GM18861 (cell line): ENCODE results near the gene WNT8A.
"Not testable (repeated sequence)": the region's sequence is repeated elsewhere in the genome, so short reads cannot be mapped to it uniquely, and the experiment has no call there.

Source experiments
- ATAC-seq: cut with Tn5 transposase; IDR thresholded peaks from one replicate; pipeline ENCODE4 v1.9.1; 2021; ENCODE audit not compliant: unreplicated experiment

Gene WNT8A

DNA sequence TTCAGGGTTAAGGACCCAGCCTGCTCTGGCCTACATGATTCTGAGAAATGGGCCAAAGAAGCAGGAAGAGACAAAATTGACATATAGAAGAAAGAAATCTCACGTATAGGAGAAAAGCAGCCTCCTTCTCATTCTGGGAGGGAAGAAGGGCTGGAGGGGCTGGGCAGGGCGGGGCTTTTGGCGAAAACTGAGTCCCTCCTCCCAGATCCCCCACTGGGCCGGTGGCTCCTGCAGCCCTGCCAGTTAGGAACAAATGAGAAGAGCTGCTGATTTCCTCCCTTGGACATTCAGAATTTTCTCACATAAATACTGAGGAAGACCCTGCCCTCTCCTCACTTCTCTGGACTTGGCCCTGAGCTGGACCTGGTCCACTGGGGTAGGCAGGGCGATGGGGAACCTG lies at the start of gene WNT8A:
WNT8A (plus strand) TSS at position 332 of the 400 bp plus-strand sequence. CDS start 95 bp downstream, outside the sequence.
- no peak for ATAC-seq

DNA sequence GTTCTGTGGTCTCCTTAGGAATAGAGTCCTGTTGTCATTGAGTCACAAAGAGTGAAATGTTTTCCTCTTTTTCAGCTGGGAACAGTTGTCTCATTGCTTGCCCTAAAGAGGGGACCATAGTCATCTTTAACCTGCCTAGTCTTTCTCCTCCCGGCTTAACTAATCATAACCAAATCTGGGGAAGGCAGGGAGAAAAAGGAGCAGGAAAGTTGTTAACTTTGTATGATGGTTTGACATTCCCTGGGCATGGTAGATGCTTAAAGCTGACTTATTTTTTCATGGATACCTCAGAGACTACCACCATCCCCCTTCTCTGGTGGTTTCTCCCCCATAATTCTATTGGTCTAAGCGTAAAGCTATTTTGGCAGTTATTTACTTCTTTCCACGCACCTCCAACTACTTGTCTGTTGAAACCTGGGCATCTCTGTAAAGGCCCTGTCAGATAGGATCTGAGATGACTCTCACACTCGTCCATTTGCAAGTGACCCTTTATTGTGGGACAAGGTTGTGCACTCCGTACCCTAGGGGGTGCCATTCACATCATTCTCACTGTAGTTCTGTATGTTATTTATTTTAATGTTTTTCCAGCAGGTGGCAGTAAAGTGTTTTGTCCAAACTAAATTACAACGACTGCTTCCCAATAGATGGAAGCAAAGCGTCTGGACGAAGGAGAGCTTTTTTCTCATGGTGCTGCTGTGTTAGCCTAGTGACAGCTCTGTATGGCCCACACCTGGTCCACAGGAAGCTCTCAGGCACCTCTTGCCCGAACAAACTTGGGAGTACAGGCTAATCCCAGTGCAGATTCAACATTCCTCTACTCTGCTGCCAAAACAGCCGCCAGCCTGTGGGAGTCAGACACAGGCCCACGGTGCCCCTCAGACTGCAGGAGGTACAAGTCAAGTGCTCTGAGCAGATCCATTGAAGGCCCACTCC lies 48.0 kb upstream of the WNT8A start:
- peak; percentile 38 for ATAC-seq

DNA sequence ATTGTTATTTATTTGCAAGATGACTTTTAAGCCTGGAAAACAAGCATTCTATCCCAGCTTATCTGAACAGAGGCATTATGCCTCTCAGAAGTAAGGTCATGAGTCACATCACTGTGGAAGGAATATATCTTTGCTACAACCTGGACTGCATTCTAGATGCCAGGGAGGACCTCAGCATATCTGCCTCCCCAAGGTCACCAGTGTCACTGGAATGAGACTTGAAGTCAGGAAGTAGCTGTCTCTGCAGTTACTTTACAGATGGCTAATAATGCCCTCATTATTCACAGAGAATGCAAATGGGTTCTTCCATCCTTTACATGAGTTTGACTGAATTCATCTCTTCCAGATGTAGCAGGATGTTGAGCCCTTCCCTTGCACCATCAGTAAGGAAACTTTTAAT lies 46.6 kb upstream of the WNT8A start:
- no peak for ATAC-seq

GRCh38 chr5:138037907-138038633 lies 45.8 kb upstream of the WNT8A start:
- ATAC-seq: no peak

GRCh38 chr5:138038826-138039225 lies 45.0 kb upstream of the WNT8A start:
- no peak for ATAC-seq

GRCh38 chr5:138045283-138045682 lies 38.5 kb upstream of the WNT8A start:
- ATAC-seq: not testable (repeated sequence)

DNA sequence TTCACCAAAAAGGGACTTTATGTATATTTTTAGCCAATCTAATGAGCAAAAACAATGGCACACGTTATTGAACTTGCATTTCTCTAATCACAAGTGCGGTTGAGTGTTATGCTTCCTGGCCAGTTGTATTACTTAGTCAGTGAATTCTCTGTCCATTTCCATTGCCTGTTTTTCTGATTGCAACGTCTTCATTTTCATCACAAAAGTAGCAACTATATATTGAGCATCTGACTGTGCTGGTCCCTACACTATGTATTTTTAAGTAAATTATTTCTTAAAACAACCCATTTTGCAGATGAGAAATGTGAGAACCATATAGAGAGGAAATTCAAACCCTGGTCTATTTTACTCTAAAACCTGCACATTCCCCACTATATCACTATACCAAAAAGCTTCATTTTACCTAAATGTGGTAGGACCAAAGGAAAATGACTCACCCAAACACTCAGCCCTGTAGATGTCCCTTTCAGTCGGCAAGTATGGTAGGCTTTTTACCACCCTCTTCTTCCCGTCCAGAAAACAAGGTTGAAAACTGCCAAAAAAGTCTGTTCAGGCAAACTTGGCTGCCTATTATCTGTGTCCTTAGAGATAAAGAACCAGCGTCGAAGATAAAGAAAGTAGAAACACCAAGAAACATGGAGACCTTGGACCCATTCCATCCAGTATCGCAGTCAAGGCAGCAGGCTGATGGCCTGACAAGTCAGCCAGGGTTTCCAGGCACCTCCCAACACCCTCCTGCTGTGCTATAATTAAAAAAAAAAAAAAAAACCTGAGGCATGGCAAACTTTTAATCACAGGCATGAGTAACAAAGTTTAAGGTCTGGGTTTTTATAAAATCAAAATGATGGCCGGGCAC lies 32.2 kb upstream of the WNT8A start:
- ATAC-seq: no peak

GRCh38 chr5:138052718-138053117 lies 31.1 kb upstream of the WNT8A start:
- not testable (repeated sequence) for ATAC-seq

GRCh38 chr5:138053554-138053953 lies 30.3 kb upstream of the WNT8A start:
- no peak for ATAC-seq

GRCh38 chr5:138054206-138054605 lies 29.6 kb upstream of the WNT8A start:
- no peak for ATAC-seq

GRCh38 chr5:138054847-138055558 lies 28.8 kb upstream of the WNT8A start:
- ATAC-seq: no peak

DNA sequence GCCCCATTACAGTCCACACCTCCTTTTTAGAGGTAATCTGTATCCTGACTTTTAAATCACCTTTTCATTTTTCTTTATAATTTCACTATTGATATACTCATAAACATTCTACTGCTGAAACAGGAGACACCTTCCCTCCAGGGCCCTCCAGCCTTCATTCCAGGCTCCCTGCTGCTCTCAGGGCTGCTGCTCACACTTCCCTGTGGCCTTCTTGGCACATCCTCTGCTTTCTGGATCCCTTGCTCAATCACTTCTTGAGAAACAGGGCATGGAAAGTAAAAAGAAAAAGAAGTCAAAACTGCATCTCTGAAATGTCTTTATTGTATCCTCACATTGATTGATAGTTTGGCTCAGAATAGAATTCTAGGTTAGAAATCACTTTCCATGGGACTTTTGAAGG lies 19.3 kb upstream of the WNT8A start:
- no peak for ATAC-seq

- ATAC-seq: no peak
Measured at GRCh38 chr5:138065102-138065501, 18.7 kb upstream of the WNT8A start.

- ATAC-seq: no peak
Measured at GRCh38 chr5:138067945-138068344, 15.9 kb upstream of the WNT8A start.

DNA sequence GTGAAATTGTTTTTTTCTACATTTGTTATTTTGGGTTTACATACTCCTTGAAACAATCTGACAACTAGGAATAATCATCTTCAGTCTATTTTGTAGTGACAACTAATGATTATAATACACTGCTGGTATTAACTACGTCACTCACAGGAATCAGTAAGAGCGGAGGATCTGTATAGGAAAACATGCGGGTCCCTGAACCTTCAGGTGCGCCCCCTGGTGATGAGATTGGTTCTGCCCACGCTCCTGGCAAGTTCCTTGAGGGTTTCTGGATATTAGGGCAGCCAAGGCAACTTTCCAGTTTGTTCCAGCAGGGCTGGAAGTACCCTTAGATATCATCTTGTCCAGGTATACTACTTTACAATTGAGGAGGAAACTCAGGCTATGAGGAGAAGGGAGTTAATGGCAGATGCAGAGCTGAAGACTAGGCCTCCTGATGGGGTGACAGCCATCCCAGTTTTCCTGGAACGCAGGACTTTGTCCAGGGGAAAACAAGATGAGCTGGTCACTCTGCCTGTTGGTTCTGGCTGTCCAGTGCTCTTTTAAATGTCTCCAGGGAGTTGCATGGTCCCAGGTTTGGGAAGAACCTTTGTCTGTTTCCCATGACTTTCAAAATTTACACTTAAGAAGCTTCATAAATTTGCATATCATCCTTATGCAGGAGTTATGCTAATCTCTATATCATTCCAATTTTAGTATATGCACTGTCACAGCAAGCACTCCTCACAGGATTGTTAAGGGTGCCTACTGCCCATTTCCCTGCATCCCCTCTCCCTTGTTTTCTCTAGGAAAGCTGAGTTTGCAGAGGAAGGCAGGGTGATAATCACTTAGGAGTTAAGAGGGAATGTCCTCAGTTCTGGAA lies 14.9 kb upstream of the WNT8A start:
- ATAC-seq: no peak

DNA sequence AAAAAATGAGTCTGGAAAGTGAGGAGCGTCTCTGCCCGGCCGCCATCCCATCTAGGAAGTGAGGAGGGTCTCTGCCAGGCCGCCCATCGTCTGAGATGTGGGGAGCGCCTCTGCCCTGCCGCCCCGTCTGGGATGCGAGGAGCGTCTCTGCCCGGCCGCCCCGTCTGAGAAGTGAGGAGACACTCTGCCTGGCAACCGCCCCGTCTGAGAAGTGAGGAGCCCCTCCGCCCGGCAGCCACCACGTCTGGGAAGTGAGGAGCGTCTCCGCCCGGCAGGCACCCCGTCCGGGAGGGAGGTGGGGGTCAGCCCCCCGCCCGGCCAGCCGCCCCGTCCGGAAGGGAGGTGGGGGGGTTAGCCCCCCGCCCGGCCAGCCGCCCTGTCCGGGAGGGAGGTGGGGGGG lies 13.8 kb upstream of the WNT8A start:
- not testable (repeated sequence) for ATAC-seq

DNA sequence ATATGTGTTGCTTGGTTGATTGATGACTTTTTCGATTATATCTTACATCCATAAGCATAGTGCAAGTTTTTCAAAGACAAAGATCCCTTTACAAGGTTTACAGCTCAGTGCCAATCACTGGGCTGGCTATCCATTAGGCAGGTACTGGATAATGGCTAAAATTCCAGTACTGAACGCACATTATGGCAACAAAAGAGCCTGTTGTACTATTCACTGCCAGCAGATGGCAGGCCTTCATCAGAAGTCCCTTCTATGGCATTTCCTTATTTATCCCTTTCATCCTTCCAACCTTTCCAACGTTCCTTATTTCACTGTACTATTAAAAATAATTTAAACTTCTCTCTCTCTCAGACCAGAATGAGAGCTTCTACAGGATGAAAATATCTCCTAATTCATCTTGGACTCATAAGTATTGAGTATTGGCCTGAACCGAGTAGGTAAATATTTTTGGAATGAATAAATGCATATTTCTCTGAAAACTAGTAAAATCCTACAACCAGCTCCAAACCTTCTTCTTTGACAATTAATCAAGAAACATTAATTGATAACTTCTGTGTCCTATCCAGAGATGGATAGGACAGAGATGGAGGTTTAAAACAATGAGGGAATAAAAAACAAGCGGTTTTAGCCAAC lies 6.7 kb upstream of the WNT8A start:
- ATAC-seq: no peak

- ATAC-seq: no peak
Measured at GRCh38 chr5:138078006-138078643, 5.7 kb upstream of the WNT8A start.

GRCh38 chr5:138082033-138082432 lies 1.8 kb upstream of the WNT8A start:
- ATAC-seq: no peak
